Esophagus muscularis mucosa (tissue), 4 donors: Measurements from ENCODE around the gene AIPL1.

Experiments
- CTCF ChIP-seq, 3 experiments: fragments of 200-600 bp in 2 of 3; fragments of 450-650 bp in 1 of 3; sonication (generic) in 2 of 3; IDR thresholded peaks; one replicate each; pipeline ENCODE4 v1.5.1; 2017 to 2019; ENCODE audit warnings: antibody characterized with exemption in 3 of 3, mild to moderate bottlenecking in 2 of 3, moderate library complexity in 1 of 3
- EP300 ChIP-seq: sonication (generic); formaldehyde crosslinking; IDR thresholded peaks from one replicate; pipeline ENCODE4 v1.6.1; 2017; ENCODE audit warnings: antibody characterized with exemption
- POLR2A ChIP-seq: fragments of 450-650 bp; IDR thresholded peaks from one replicate; pipeline ENCODE4 v1.6.1; 2017; ENCODE audit warnings: antibody characterized with exemption, moderate library complexity, mild to moderate bottlenecking, low read depth
- POLR2AphosphoS5 ChIP-seq, 2 donors: sonication (generic); formaldehyde crosslinking; IDR thresholded peaks; one replicate each; pipeline ENCODE4 v1.6.1; 2017; ENCODE audit warnings: antibody characterized with exemption in 2 of 2

- TF ChIP-seq CTCF (IDR thresholded peaks at IDR 0.05) (no peak), POLR2AphosphoS5 (IDR thresholded peaks at IDR 0.05) (no peak), POLR2A (no peak), EP300 (no peak)
These were observed 33.3 kb upstream of the AIPL1 start for GRCh38 chr17:6468051-6468790.
